ENCODE measurements around the gene TMEM59L.
A peak's percentile ranks its signal among the peaks of the same experiment; 100 is the strongest.

The TMEM59L gene

GRCh38 chr19:18608805-18609716 lies 3.6 kb upstream of the TMEM59L start:
- no peak for DNase-seq (ENCODE audit: low spot score)

DNA sequence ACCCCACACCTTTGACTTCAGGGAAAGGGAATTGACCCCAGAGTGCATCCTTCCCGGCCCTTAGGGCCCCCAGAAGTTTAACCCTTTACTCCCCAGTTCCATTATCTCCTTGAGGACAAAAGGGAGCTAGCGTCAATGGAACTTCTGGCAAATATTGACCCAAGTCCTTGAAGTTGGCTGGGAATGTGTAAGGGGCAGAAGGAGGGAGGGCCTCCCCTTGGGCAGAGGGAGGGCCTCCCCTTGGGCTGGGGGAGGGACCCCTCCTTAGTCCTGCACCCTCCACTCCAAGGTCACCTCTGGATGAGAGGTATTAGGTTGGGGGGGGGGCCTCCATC lies 3.0 kb upstream of the TMEM59L start:
- no peak for DNase-seq (ENCODE audit: low spot score)

GRCh38 chr19:18610245-18610555 lies 2.5 kb upstream of the TMEM59L start:
- DNase-seq (ENCODE audit: low spot score) = no peak

GRCh38 chr19:18610556-18611326 lies 1.9 kb upstream of the TMEM59L start:
- no peak for DNase-seq (ENCODE audit: low spot score)

GRCh38 chr19:18611327-18612050 lies 1.2 kb upstream of the TMEM59L start:
- no peak for DNase-seq (ENCODE audit: low spot score)

DNA sequence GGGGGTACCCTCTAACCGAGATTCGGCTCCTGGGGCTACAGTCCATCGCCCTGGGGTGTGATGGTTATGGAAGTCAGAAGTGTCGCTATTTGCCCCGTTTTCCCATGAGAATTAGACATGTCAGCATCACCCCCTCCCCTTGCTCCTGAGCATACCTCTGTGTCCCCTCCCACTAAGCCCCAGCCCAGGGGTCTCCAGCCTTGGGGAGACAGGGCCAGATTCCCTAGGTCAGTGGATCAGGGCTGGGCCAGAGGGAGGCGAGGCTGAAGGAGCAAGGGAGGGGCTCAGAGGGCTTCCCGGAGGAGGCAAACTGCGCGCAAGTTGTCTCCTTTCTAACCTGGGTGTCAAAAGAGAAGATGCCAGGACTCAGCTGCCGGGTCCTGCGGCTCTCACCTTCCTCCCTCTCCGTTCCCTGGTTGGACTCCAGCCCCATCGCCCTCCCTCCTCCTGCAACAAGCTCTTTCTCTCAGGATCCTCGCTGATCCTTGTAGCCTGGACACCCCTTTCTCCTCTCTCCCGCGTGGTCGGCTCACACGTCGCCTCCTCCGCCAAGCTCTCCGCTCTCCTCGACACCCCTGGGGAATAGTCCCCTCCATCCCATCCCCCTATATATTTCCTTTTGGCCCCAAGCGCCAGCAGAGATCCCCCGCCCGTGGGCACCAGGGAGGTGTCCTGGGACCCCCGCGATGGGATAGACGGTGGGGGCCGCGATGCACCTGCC lies 459 bp upstream of the TMEM59L start:
- no peak for DNase-seq (ENCODE audit: low spot score)

- no peak for DNase-seq (ENCODE audit: low spot score)
Measured at GRCh38 chr19:18613589-18614234, 1.0 kb downstream of the TMEM59L start.

DNA sequence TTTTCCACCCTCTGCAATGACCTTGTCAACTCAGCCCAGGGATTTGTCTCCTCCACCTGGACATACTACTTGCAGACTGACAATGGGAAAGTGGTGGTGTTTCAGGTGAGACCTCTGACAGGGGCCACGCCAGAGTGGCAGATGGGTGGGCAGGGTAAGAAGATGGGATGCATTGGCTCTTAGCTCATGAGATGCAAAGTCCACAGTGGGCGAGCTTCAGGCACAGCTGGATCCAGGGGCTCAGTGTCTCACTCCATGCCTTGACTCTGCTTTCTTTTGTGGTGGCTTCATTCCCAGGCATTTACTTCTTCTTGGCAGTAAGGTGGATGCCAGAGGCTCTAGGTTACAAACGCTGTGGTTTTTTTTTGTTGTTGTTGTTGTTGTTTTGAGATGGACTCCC lies 3.4 kb downstream of the TMEM59L start:
- no peak for DNase-seq (ENCODE audit: low spot score)

DNA sequence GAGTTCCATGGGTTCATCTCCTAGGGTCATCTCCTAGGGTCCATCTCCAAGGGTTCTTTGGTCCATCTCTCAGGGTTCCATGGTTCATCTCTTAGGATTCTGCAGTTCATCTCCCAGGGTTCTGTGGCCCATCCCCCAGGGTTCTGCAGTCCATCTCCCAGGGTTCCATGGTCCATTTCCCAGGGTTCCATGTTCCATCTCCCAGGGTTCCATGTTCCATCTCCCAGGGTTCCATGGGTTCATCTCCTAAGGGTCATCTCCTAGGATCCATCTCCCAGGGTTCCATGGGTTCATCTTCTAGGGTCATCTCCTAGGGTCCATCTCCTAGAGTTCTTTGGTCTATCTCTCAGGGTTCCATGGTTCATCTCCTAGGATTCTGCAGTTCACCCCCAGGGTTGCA lies 4.9 kb downstream of the TMEM59L start:
- no peak for DNase-seq (ENCODE audit: low spot score)

GRCh38 chr19:18618236-18618635 lies 5.6 kb downstream of the TMEM59L start:
- no peak for DNase-seq (ENCODE audit: low spot score)

DNA sequence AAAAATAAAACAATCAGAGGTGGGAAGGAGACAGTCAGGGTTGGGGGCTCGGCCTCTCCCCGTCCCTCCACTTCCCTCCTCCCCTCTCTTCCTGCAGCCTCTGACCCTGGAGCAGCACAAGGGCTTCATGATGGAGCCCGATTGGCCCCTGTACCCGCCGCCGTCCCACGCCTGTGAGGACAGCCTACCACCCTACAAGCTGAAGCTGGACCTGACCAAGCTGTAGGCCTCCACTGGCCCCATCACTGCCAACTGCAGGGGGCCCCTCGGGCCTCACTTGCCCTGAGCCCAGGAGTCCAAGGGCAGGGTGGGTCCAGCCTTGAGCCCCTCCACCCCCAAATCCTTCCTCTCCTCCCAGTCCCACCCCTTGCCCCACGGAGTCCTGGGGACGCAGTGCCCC lies 7.6 kb downstream of the TMEM59L start:
- DNase-seq (ENCODE audit: low spot score) = no peak

DNA sequence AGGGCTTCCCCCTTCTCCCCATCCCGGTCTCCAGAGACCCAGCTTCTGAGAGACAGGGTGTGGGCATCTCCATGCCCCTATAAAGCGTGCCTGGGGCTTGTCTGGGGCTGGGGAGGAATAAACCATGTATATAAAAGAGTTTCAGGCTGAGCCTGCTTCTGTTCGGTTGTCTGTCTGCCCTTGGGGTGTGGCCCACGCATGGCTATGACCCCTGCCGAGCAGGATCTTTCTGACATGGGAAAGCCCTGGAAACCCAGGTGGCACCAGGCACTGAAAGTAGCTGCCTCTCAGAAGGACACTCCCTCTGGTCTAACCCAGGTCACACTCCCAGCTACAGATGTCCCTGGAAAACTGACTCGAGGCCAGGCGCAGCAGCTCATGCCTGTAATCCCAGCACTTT lies 8.2 kb downstream of the TMEM59L start:
- no peak for DNase-seq (ENCODE audit: low spot score)

DNA sequence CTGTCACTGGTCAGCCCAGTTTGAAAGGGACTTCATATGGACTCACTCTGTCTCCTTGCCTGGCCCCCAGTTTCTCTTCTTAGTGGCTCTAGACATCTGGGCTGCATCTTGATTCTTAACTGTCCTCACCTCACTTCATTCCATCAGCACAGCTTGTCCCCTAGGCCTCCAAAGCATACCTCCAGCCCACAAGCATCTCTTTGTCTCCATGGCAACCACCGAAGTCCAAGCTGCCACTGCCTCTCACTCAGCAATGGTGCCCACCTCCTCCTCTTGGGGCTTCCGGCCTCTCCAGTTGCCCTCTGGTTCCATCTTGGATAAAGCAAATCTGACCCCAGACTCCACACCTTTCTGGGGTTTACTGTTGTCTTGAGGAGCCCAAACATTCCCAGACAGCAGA lies 14.2 kb downstream of the TMEM59L start:
- no peak for DNase-seq (ENCODE audit: low spot score)

DNA sequence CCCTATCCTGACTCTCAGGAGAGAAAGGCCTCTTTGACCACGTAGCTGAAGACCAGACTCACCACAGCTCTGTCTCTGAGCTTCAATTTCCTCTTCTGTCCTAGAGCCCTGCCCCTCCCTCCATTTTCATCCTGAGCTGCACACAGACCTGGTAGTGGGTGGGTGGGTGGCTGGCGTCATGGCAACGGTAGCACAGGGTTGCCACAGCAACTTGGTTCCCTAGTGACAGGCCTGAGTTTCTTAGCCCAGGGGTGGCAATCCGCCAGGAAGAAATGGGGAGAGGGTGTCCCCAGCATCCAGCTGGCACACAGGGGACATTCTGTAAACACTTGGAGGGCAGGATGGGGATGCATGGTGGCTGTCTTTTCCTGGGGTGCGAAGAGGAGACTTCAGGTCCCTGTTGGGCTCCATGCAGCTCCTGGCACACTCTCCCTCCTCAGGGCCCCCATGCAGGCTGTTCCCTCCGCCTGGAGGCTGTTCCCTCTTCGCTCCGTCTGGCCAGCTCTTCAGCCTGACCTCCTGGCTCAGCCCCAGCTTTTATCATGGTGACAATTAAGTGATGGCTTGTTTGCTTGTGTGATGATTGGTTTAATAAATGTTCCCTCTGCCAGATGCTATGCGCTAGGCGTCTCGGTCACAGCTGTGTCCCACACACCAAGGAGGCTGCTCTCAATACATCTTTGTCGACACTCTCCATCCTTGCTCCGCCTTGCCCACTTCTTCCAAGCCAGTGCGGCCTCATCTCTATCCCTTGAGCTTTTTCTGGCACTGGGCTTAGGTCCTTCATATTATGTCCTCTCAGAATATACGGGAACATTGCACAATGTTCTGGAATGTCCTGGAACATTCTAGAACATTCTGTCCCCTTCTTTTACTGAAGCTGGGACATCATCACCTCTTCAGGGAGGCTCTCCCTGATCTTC lies 16.8 kb downstream of the TMEM59L start:
- DNase-seq (ENCODE audit: low spot score) = no peak

GRCh38 chr19:18633321-18633720 lies 20.7 kb downstream of the TMEM59L start:
- DNase-seq (ENCODE audit: low spot score) = no peak

- DNase-seq (ENCODE audit: low spot score) = no peak
Measured at GRCh38 chr19:18634612-18635297, 22.1 kb downstream of the TMEM59L start.

GRCh38 chr19:18635831-18636182 lies 23.1 kb downstream of the TMEM59L start:
- DNase-seq (ENCODE audit: low spot score) = no peak

GRCh38 chr19:18636183-18636968 lies 23.7 kb downstream of the TMEM59L start:
- DNase-seq (ENCODE audit: low spot score) = peak; percentile 97

DNA sequence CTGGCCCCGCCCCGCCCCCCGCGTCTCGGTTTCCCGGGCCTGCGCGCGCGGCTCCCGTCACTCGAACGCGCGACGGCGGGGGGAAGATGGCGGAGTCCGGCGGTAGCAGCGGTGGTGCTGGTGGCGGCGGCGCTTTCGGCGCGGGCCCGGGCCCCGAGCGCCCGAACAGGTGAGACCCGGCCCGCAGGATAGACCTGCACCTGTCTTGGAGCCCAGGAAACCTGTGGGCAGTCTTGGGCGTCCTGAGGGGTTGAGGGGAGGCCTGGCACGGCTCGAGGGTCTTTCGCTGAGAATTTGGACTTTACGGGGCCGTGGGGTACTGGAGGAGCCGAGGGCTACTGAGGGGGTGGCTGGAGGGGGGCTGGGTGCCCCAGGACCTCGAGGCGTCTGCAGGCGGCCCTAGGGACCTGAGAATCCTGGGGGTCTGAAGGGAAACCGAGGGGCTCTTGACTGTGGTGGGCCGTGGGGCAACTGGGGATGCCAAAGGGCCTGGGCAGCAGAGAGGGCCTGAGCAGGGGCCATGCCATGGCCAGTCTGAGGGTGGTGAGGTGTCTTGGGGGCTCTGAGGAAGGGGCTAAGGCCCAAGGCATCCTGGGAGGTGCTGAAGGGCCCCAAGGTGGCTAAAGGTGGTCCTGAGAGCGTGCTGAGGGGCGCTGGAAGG lies 24.4 kb downstream of the TMEM59L start, which contains the start of gene KLHL26:
Gene KLHL26 (plus strand): TSS at position 60 of the 661 bp plus-strand sequence. CDS start 27 bp downstream, at position 87.
- DNase-seq (ENCODE audit: low spot score) = no peak

All from LoVo (cell line).